NT2/D1 (cell line): ENCODE results near the gene PLEKHA7.

Source experiments
- SUZ12 ChIP-seq: IDR thresholded peaks from 2 replicates; pipeline ENCODE4 v1.6.1; 2011; ENCODE audit not compliant: insufficient read length, insufficient read depth; ENCODE audit errors: extremely low read depth
- YY1 ChIP-seq: IDR thresholded peaks from 2 replicates; pipeline ENCODE4 v1.6.1; 2011; ENCODE audit not compliant: insufficient read length, insufficient read depth
- ZNF274 ChIP-seq: IDR thresholded peaks from 2 replicates; pipeline ENCODE4 v1.6.1; 2011; ENCODE audit warnings: mild to moderate bottlenecking, low read depth, low read length

DNA sequence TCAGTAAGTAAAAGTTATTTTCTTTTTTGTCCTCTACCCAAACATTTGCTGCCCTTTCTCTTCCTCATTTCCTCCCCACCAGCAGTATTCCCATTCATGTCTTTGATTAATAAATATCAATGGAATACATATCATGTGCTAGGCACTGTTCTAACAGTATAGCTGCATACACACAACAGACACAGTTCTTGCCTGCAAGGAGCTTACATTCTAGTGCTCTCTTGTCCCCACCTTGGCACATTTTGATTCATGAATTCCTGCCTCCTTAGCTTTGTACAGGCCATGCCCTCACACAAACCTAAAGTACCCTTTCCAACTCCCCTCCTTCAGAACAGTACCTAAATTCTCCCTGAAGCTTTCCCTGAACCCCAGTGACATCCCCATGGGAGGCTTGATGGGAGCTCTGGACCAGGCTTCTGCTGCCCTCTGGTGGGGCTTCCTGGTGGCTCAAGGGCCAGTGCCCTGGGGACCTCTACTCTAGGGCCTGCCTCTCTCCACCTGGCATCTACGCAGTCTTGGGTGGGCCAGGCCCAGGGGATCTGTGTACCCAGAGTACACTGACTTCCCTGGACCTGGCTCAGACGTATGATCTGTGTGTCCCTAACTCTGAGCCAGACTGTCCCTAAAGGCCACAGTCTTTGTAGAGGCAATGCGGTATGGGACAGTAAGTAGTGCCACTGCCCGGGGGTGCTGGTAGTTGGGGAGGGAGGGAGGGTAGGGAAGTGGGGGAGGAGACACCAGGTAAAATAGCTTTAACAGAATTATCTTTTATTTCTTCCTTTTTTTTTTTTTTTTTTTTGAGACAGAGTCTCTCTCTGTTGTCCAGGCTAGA lies 49.2 kb upstream of the PLEKHA7 start:
- TF ChIP-seq ZNF274 (no peak), SUZ12 (no peak), YY1 (no peak)
